Smooth muscle cell of the coronary artery (primary cell): ENCODE results near the gene TNNT1. TPM values are rescaled to one million over a fixed set of nuclear protein-coding genes. Genes with fewer than 3 reads are reported as not detected.

ENCODE experiments used
- total RNA-seq: library from RNA; depleted of rRNA; stranded (reverse); fragments of >200 nt; gene quantifications from 2 replicates; pipeline ENCODE4 v1.2.3, GENCODE V29; 2014; ENCODE audit warnings: low replicate concordance

Gene TNNT1, protein sequence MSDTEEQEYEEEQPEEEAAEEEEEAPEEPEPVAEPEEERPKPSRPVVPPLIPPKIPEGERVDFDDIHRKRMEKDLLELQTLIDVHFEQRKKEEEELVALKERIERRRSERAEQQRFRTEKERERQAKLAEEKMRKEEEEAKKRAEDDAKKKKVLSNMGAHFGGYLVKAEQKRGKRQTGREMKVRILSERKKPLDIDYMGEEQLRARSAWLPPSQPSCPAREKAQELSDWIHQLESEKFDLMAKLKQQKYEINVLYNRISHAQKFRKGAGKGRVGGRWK
- 1.4 and 2.5 TPM in 2 replicates for total RNA-seq

DNA sequence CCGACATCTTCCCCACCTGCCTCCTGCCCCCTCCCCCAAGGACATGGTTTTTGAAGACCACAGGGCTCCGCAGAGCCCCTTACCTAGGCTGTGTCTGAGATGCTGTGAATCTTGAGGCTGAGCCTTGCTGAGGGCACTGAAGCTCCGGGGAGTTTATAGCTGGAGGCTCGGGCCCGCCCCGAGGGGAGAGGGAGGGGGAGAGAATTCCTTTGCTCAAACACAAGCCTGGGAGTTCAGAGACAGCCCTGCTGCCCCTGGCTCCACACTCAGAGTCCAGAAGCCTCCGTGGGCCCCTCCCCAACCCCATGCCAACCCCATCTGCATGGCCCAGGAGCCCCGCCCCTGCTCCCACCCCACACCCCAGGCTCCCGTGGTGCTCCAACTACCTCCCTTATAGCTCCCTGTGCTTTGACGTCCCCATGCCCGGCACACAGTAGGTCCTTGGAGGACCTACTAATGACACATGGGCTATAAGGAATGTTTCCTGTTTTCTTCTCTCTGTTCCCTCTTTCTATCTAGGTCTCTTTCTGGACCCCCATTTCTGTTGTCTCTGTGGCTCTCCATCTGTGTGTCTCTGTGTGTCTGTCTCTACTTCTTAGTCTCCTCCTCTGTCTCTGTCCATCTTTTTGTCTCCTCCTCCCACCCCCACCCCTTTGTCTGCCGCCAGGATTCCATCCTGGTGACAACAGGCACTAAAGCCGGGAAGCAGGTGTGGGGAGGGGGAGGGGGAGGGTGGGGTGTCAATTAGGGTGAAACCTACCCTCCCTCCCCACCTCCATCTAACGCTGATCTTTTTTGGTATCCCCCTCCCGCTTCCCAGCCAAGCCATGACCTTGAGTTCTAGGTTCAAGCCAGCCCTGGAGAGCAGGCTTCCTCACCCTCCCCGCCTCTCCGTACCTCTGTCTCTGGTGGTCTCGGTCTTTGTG is at the start of gene TNNT1:
Gene TNNT1, minus strand, starts transcription at position 129 of the 926 bp plus-strand sequence. CDS start 2,049 bp downstream, outside the sequence.

DNA sequence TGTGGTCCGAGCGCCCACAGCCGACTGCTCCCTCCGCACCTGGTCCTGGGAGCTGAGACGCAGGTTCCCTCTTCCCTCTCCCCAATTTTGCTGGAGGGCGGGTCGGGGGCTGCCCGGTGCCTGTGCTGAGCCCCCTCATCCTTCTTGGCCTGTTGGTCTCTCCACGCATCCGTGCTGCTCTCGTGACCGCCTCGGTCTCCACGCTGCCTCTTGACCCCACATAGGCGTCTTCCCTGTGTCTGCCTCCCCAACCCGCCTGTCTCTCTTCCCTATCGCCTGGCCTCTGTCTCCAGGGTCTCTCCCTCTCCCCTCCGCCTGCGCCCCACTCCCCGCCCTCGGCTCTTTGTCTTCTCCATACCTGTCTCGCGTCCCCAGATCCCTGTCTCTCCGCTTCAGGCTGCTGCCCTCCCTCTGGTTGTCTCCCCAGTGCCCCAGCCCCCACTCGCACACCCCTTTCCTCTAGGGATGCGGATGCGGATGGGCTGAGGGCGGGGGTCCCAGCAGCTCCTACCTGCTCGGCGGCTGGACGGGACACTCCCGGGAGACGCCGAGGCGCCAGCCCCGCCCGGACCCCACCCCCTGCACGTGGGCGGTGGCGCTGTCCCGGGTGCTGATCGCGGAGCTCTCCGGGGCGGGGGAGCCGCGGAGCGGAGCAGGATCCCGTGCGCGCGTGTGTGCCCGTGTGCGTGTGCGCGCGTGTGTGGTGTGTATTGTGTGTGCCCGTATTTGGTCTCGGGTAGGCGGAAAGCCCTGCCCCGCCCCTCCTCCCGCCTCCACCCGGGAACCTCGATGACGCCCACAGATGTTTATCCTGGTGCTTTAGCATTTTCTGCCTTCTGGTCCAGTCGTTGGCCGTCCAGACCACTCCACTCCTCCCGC is 30.8 kb upstream of the TNNT1 start, which contains the start of gene SYT5:
Gene SYT5, minus strand, starts transcription at position 684 of the 879 bp plus-strand sequence. CDS start 1,248 bp downstream, outside the sequence.

DNA sequence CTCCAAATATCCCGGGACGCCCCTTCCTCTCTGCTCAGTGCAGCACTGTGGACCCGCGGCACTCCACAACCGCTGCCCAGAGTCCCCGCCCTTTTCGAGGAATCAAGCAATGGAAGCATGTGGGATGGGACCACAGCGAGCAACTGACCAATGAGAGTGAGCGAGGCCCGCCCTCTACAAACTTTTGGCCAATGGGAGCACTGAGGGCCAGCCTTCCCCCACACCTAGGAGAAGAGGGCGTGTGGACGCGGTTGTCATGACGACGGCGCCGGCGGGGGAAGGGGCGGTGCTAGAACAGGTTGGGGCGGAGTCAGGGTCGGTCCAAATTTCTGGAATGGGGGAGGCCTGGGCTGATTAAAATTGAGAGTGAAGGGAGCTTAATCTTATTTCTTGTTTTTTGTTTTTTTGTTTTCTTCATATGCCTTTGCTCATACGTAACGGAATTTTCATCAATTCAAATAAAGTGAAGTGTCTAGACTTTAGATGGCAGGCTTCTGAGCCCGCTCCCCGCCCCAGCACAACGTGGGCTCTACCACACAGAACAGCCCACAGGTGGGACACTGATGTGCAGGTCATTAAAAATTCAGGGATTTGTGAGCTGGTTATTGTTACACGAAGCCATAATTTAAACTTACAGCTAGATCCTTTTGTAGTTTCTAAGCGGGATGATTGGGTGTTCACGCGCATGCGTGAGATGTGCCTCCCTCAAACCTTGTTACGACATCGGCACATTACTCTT is 17.7 kb upstream of the TNNT1 start, which contains the start of gene DNAAF3:
Gene DNAAF3, minus strand, starts transcription at position 84 of the 739 bp plus-strand sequence. CDS start 200 bp downstream, outside the sequence.

DNA sequence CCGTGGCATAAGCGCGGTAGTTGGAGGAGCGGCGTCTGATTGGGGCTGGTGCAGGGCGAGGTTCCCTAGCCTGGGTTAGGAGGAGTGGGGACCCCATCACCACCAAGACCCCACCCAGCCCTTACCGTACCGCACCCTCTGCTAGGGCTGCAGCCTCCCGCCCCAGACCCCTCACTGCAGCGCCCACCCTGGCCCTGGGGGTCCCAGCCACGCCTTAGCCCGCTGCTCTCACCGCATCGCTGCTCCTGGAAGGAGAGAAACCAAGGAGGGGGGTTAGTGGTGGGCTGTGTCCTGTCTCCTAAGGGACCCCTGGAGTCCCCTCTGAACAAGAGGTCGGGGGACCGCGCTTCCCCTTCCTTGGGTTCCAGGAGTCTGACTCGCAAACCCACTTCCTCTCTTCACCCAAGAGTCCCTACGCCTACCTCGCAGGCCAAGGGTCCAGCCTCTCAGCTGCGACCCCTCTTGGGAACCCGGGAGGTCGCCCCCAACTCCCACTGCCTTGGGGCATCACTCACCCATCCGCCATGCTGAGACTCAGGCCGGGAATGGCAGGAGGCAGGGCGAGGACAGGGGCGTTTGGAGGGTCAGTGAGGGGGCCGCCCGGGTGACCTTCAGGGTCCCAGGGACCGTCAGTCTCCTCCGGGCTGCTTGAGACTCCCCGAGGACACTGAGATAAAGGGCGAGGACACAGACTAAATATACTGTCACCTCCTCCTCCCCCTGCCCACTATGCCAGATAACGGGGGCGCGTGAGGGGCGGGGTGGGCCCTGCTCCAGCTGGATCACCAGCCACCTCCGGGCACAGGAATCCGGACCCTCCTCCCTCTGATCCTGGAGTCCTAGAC is 8.3 kb upstream of the TNNT1 start, which contains the start of gene TNNI3:
Gene TNNI3, minus strand, starts transcription at position 669 of the 845 bp plus-strand sequence. Its CDS starts 143 bp downstream, at position 526.

DNA sequence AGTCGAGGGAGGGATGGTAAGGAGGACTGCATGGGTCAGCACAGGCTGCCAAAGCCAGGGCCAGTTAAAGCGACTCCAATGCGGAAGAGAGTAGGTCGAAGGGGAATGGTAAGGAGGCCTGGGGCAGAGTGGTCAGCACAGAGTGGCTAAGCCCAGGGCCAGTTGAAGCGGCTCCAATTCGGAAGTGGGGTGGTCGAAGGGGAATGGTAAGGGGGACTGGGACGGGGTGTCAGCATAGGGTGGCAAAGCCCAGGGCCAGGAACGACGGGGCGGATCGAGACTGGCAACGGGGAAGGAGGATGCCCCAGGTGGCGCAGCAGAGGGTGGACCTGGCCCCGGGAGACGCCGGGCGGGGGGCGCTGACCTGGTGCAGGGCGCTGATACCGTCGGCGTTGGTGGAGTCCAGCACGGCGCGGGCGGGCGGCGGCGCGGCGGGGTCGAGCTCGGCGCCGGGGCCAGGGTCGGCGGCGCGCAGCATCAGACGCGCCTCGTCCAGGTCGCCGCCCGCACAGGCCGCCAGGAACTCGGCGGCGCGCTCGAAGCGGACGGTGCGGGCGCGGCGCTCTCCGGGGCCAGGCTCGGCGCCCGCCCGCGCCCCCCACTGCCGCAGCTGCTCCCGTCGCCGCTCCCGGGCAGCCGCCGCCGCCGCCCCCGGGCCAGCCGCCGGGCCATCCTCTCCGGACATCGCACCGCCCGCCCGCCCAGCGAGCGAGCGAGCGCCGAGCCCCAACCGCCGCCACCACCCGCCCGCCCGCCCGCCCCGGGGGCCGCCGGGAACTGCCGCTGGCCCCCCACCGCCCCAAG is 31.9 kb downstream of the TNNT1 start, which contains the start of gene PPP1R12C:
Gene PPP1R12C, minus strand, starts transcription at position 779 of the 804 bp plus-strand sequence. Its CDS starts 94 bp downstream, at position 685.

Other genes starting within 250 kb of the TNNT1 start
- not detected in 2 replicates for gene NCR1, start 243.1 kb downstream of the TNNT1 start, total RNA-seq
- gene NLRP7, start 201.7 kb downstream of the TNNT1 start, total RNA-seq = not detected in 2 replicates
- 0.15 and 0.47 TPM in 2 replicates for gene NLRP2, start 182.8 kb downstream of the TNNT1 start, total RNA-seq
- gene GP6, start 110.9 kb downstream of the TNNT1 start, total RNA-seq = not detected in 2 replicates
- 7.1 and 11.2 TPM in 2 replicates for gene RDH13, start 86.1 kb downstream of the TNNT1 start, total RNA-seq
- gene EPS8L1, start 73.3 kb downstream of the TNNT1 start, total RNA-seq = 1.4 TPM in 1 of 2 replicates, not detected in the other
- 17.8 and 30.4 TPM in 2 replicates for gene PPP1R12C, start 31.6 kb downstream of the TNNT1 start, total RNA-seq
- not detected in 2 replicates for gene TNNI3, start 8.5 kb upstream of the TNNT1 start, total RNA-seq
- 0.23 and 0.30 TPM in 2 replicates for gene DNAAF3, start 17.4 kb upstream of the TNNT1 start, total RNA-seq
- gene SYT5, start 31.1 kb upstream of the TNNT1 start, total RNA-seq = under 0.01 TPM in 1 of 2 replicates, not detected in the other
- 2.5 and 3.9 TPM in 2 replicates for gene PTPRH, start 60.3 kb upstream of the TNNT1 start, total RNA-seq
- 0.98 and 1.2 TPM in 2 replicates for gene TMEM86B, start 79.6 kb upstream of the TNNT1 start, total RNA-seq
- gene PPP6R1, start 109.8 kb upstream of the TNNT1 start, total RNA-seq = 18.2 and 30.9 TPM in 2 replicates
- 18.0 and 25.8 TPM in 2 replicates for gene HSPBP1, start 130.9 kb upstream of the TNNT1 start, total RNA-seq
- gene BRSK1, start 134.8 kb upstream of the TNNT1 start, total RNA-seq = 6.9 and 11.3 TPM in 2 replicates
- not detected in 2 replicates for gene TMEM150B, start 176.1 kb upstream of the TNNT1 start, total RNA-seq
- gene KMT5C, start 190.7 kb upstream of the TNNT1 start, total RNA-seq = 5.8 and 10.8 TPM in 2 replicates
- gene COX6B2, start 205.5 kb upstream of the TNNT1 start, total RNA-seq = not detected in 2 replicates
- not detected in 2 replicates for gene GARIN5B, start 214.1 kb upstream of the TNNT1 start, total RNA-seq
- gene IL11, start 221.3 kb upstream of the TNNT1 start, total RNA-seq = 0.23 and 4.7 TPM in 2 replicates
- not detected in 2 replicates for gene TMEM190, start 227.6 kb upstream of the TNNT1 start, total RNA-seq
- 0.30 TPM in 1 of 2 replicates, not detected in the other for gene TMEM238, start 235.1 kb upstream of the TNNT1 start, total RNA-seq
- gene RPL28, start 236.7 kb upstream of the TNNT1 start, total RNA-seq = 245 and 291 TPM in 2 replicates